HG03139 (cell line): ENCODE measurements around the gene DYRK3.

Experiments used
- ATAC-seq: cut with Tn5 transposase; IDR thresholded peaks from one replicate; pipeline ENCODE4 v1.9.1; 2021; ENCODE audit not compliant: unreplicated experiment

The DYRK3 gene

GRCh38 chr1:206658981-206659273, 23.6 kb downstream of the DYRK3 start:
- ATAC-seq = no peak

DNA sequence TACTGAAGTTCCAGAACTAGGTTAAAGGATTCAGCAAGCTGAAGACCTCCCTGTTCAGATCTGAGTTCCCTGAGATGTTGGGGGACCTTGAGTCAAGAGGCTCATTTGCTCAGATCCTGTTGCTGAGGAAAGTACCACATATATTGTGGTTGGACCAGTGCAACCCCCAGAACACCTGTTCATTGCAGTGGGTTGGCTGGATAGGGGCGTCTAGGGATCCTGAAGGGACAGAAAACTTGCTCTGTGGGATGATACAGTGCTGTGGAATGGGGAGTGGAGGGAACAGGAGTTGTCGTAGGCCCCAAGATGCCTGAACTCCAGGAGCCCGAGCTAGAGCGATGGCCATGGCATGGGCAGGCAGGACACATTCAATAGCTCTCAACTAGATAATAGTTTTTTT, 24.8 kb downstream of the DYRK3 start:
- no peak for ATAC-seq

DNA sequence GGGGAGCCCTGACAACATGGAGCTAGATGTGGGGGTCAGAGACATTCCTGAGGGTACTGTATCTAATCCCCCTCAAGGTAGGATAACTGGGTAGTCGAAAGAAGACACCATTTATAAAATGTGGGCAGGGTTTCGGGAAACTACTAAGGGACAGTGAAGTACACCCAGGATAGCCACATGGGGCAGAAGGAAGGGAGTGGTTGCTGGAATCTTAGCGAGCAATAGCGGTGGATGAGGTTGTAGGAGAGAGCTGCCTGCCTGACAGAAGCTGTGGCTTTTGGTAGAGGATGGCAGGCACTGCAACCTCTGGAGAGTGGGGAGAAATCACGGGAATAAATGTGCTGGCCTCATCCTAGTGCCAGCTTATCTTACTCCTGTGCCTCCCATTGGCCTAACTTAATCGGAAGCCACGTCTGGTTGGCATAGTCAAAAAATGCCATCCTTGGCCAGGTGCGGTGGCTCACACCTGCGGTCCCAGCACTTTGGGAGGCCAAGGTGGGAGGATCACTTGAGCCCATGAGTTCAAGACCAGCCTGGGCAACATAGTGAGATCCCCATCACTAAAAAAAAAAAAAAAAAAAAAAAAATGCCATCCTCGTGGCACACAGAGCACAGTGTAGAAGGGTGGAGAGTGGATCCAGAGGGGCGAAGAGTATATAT, 26.0 kb downstream of the DYRK3 start:
- ATAC-seq = no peak

GRCh38 chr1:206662396-206663092, 27.2 kb downstream of the DYRK3 start:
- no peak for ATAC-seq

- ATAC-seq = no peak
Measured at GRCh38 chr1:206663362-206663761, 28.0 kb downstream of the DYRK3 start.

DNA sequence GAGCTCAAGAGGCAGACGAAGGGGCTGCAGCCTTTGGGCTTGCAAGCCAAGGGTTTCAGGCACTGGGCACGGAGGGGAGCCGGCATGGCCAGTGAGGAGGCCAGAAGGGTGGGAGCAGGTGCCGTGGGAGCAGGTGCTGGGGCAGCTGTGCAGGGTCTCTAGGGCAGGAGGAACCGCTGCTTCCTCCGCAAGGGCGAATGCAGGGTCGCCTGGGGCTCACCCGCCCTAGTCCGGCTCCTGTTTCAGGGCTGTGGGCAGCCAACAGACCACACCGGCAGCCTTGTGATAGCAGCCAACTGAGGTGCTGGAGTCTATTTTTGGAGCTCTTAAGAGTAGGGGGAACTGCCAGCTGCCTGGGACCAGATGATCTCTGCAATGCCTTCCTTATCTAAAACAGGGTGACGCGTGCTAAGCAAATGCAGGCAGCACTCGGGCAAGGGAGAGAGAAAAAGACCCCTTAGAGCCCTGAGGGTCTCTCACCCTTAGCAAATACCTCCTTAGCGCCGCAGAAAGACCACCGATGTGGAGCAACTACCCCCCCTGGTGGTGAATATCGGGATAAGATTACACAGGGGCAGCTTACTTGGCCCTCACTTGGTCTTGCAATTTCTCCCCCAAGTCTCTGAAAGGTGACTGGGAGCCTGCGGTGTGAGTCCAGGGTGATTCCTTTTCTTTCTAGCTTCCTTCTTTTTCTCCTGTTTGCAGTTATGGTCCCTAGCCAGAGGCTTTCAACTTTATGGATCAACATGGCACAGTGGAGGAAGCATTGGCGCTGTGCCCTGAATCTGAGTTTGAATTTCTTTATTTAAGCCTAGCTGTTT, 28.7 kb downstream of the DYRK3 start:
- ATAC-seq = no peak

GRCh38 chr1:206664740-206665139, 29.4 kb downstream of the DYRK3 start:
- no peak for ATAC-seq

GRCh38 chr1:206666031-206666561, 30.8 kb downstream of the DYRK3 start:
- ATAC-seq = no peak

- ATAC-seq = no peak
Measured at GRCh38 chr1:206666954-206667665, 31.8 kb downstream of the DYRK3 start.

- no peak for ATAC-seq
Measured at GRCh38 chr1:206668351-206668750, 33.0 kb downstream of the DYRK3 start.

DNA sequence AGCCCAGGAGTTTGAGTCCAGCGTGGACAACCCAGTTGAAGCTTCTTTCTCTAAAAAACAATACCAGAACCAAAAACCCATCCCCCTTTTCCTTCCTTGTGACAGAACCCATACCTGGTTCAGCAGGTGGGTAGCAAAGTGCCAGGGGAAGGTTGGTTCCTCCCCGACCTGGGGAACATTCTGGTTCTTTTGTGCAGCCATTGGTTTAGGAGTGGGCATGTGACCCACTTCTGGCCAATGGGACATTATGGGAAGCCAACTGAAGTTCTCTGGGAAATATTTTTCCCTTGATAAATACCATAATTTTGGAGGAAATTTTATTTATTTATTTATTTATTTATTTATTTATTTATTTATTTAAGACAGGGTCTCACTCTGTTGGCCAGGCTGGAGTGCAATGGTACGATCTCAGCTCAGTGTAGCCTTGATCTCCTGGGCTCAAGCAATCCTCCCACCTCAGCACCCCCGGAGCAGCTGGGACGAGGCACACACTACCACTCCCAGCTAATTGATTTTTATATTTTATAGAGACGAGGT, 33.6 kb downstream of the DYRK3 start:
- ATAC-seq = no peak

DNA sequence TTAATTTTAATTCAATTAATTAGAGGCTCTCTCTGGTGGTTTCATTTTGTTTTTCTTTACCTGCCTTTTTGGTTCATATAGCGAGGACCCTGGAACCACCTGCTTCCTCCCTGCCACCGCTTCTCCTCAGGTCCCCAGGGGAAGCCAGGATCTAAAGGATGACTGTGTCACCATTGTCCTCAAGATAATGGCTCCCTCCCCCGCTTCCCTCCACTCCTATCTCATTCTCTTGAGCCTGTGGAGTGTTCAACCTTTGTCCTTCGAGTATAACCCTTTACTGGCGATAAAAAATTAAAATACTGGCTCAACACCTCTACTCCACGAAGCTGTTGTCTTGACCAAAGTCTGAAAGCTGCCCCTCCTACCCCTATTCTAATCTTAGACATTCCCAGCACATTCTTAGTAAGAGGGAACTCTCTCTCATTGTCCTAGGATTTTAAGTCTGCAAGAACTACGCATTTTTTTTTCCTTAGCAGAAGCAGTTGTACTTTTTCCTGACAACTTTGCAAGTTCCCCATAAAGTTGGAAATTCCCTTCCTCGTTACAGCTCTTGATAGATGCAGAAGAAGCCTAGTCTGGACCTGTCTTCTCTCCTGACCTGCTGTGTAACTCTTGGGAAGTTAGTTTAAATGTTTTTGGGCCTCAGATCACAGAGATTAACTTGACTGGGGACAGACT, 36.8 kb downstream of the DYRK3 start:
- no peak for ATAC-seq

- ATAC-seq = no peak
Measured at GRCh38 chr1:206672844-206673758, 37.8 kb downstream of the DYRK3 start.

- ATAC-seq = no peak
Measured at GRCh38 chr1:206674236-206674635, 38.9 kb downstream of the DYRK3 start.

DNA sequence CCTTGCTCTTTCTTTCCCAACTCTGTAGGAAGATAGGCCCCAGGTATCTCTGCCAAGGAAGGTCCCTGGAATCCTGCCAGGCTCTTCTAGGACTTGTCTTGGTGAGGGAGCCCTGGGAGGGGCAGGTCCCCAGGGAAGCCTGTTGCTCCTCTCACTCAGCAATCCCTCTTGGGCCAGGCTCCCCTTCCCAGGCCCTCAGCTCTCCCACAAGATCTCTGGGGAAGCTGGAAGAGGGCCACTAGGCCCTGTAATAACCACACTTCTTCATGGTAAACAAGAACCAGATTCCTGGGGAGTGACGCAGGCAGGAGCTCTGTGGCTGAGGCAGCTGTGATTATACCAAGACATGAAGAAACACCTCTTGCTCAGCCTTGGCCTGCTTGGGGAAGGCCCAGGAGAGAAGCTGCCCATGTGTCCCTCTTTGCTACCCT, 39.4 kb downstream of the DYRK3 start:
- no peak for ATAC-seq

DNA sequence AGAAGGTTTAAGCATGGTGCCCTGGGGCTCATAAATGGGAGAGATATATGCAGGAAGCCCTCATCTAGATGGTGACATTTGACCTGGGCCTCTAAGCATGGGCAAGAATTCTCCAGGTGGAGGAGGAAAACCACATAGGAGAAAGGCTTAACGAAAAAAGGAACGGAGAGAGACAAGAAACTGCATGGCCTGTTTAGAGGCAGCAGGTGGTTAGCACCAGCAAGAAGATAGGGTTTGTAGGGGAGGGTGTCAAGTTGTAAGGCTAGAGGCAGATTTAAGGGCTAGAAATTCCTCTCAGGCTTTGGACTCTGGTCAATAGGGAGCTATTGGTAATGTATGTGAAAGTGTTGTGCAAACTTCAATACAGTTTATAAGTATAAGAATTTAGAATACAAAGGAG, 41.2 kb downstream of the DYRK3 start:
- no peak for ATAC-seq

DNA sequence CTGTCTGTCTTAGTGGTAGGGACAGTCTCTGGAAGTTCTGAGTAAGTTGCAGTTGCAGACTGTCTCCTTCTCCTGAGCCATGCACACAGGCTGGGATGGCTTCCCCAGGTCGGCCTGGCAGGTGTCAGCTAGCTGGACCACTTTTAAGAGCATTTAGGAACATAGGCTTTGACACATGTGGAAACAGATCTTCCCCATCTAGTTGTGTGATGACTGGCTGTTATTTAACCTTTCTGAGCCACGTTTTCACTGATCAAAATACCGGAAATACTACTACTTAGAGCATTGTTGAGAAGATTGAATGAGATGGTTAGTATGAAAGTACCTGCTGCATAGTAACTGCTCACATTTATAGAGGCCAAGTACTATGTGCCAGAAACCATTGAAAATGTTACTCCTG, 43.2 kb downstream of the DYRK3 start:
- no peak for ATAC-seq

GRCh38 chr1:206679738-206680211, 44.4 kb downstream of the DYRK3 start:
- peak; percentile 69 for ATAC-seq

- no peak for ATAC-seq
Measured at GRCh38 chr1:206680279-206680678, 44.9 kb downstream of the DYRK3 start.
